TTC549 (cell line): Measurements from ENCODE around the gene ST6GALNAC6.
"Not testable (repeated sequence)": the region's sequence is repeated elsewhere in the genome, so short reads cannot be mapped to it uniquely, and the experiment has no call there.

Experiments used
- FAIRE-seq: peaks from 2 replicates; lab custom pipeline; 2012; peaks lifted over from hg19 to GRCh38; lab: Jason Lieb, UNC

Gene ST6GALNAC6

GRCh38 chr9:127892831-127893230 is 6.6 kb downstream of the ST6GALNAC6 start:
- FAIRE-seq = no peak

- FAIRE-seq = no peak
Measured at GRCh38 chr9:127890053-127890452, 9.3 kb downstream of the ST6GALNAC6 start.

- no peak for FAIRE-seq
Measured at GRCh38 chr9:127887792-127888191, 11.6 kb downstream of the ST6GALNAC6 start.

DNA sequence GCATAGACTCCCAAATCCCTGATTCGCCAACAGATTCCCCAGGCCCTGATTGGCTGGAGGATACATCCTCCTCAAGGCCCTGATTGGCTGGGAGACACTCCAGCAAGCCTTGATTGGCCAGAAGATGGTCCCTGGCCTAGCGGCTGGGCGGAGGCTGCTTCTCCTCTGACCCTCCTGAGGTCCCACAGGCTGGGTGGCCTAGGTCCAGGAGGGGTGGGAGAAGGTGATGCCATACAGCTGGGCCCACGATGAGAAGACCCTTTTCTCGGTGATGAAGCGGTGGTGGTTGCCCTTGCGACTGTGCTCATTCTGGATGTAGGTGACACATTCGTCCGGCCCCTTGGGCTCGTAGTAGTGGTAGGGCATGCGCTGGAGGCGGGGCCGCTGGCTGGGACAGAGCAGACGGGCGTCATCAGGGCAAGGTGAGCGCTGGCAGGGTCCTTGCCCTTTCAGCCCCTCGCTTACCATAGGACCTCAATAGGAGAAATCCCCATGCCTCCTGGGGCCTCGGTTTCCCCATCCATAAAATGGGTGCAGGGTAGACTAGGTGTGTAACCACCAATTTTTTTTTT is 12.9 kb downstream of the ST6GALNAC6 start:
- FAIRE-seq = no peak

DNA sequence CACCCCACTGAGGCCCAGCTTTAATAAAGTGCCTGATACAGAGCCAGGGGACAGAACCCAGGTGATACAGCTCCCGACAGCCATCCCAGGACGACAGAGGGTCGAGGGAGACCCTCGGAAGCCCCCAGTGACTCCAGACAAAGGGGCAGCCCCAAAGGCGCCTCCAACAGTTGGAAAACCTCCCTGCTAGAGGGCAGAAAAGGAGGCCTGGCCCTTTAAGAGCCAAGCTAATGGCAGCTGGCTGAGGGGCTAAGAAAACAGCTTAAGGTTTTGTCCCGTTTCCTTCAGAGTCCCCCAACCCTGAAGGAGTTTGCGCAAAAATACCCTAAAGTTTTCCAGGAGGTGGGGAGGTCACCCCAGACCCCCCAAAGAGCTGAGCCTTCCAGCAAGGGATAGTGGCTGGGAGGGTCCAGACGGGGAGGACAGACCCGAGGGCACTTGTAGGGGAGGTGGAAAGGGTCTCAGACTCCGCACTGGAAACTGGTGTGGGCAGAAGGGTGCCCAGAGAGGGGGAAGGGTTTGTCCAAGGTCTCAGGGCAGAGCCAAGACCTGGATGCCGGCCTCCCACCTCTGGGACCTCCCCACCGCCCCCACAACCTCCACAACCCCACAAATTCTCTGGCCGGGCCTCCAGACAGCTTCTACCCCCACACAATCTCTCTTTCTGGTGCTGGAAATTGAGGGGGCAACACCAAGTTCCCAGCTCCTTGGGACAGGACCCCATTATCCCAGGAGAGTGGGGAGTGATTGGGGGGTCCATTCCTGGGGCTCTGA is 13.7 kb downstream of the ST6GALNAC6 start:
- no peak for FAIRE-seq

- no peak for FAIRE-seq
Measured at GRCh38 chr9:127884976-127885490, 14.4 kb downstream of the ST6GALNAC6 start.

DNA sequence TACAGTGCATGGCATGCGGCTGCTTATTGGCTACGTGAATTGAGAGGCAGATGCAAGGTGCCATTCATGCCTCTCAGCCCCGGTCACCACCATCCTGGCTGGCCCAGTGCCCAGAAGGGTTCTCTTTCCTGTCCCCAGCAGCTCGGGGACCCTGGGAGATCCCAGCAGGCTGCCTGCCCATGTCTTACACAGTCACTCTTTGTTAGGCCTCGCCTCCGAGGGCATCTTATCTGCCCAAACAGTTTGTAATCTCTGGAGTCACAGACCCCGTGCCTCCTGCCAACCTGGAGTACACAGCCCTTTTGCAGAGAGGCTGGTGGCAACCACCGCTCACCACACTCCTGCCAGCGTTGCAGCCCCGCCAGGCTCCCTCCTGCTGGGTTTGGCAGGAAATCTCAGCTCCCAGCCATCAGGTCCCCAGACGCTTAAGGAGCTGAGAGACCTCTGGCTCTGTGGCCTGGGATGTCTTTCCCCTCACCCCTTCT is 14.9 kb downstream of the ST6GALNAC6 start:
- no peak for FAIRE-seq

GRCh38 chr9:127883959-127884358 is 15.4 kb downstream of the ST6GALNAC6 start:
- FAIRE-seq = no peak

DNA sequence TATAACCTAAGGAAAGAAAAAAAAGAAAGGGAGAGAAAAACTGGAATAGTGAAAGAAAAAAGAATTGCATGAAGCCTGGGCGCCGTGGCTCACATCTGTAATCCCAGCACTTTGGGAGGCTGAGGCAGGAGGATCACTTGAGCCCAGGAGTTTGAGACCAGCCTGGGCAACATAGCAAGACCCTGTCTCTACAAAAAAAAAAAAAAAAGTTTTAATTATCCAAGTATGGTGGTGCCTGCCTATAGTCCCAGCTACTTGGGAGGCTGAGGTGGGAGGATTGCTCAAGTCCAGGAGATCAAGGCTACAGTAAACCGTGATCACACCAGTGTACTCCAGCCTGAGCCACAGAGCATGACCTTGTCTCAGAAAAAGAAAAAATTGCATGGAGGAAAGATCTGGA is 17.7 kb downstream of the ST6GALNAC6 start:
- FAIRE-seq = not testable (repeated sequence)

GRCh38 chr9:127880143-127880542 is 19.3 kb downstream of the ST6GALNAC6 start:
- FAIRE-seq = no peak

DNA sequence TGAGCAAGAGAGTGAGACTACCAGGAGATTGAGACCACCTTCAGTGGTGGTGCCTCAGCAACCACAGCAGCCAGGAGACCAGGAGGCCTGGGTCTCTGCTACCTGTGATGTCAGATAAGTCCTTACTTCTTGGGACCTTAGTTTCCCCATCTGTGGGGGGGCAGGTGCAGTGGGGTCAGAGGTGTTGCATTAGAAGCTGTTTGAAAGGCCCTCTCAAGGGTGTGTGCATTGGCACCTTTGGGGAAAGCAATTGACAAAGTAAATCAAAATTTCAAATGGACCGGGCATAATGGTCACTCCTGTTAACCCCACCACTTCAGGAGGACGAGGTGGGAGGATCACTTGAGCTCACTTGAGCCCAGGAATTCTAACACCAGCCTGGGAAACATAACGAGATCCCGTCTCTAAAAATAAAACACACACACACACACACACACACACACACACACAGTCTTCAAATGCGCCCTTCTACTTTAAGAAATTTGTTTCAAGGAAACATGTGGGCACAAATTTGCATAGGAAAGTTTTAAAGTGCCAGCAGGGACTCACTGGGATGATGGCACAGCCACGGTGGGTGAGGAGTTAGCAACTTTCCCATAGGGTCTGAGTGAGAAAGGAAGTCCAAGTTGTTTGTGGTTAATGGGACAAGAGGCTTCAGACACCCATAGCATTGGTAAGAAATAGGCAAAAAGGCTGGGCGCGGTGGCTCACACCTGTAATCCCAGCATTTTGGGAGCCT is 20.6 kb downstream of the ST6GALNAC6 start:
- FAIRE-seq = no peak

GRCh38 chr9:127878001-127878651 is 21.3 kb downstream of the ST6GALNAC6 start:
- no peak for FAIRE-seq

- no peak for FAIRE-seq
Measured at GRCh38 chr9:127877566-127877998, 21.8 kb downstream of the ST6GALNAC6 start, which contains the start of gene AK1. Gene AK1 (minus strand): TSS chr9:127877675. CDS start chr9:127874617, 3,058 bp downstream.

GRCh38 chr9:127876764-127877562 is 22.4 kb downstream of the ST6GALNAC6 start:
- no peak for FAIRE-seq

- FAIRE-seq = no peak
Measured at GRCh38 chr9:127876026-127876763, 23.2 kb downstream of the ST6GALNAC6 start.

DNA sequence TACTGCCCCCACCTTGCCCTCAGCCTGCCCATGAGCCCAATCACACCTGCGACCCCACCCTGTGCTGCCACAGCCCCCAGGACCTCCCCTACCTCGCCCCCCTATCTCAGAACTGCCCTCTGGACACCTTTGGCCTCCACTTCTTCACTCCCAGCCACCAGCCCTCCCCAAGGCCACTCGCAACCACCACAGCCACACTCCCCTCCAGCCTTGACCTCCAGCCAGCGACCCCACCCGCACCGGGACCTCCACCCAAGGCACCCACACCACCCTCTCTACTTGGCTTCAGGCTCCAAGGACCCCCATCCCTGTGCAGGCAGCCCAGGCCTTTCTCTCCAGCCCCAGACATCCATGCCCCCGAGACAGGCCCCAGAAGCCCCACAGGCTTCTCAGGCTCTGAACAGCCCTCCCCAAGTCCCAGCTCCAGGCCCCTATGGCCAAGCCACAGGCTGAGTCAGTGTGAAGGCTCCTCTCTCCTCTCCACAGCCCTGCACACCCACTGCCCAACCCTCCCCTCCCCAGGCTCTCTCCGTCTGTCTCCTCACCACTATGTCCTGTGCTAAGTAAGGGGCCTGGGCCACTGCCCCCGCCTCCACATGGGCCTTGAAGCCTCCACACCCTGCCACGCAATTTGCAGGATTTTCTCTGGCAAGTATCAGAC is 24.0 kb downstream of the ST6GALNAC6 start:
- no peak for FAIRE-seq

DNA sequence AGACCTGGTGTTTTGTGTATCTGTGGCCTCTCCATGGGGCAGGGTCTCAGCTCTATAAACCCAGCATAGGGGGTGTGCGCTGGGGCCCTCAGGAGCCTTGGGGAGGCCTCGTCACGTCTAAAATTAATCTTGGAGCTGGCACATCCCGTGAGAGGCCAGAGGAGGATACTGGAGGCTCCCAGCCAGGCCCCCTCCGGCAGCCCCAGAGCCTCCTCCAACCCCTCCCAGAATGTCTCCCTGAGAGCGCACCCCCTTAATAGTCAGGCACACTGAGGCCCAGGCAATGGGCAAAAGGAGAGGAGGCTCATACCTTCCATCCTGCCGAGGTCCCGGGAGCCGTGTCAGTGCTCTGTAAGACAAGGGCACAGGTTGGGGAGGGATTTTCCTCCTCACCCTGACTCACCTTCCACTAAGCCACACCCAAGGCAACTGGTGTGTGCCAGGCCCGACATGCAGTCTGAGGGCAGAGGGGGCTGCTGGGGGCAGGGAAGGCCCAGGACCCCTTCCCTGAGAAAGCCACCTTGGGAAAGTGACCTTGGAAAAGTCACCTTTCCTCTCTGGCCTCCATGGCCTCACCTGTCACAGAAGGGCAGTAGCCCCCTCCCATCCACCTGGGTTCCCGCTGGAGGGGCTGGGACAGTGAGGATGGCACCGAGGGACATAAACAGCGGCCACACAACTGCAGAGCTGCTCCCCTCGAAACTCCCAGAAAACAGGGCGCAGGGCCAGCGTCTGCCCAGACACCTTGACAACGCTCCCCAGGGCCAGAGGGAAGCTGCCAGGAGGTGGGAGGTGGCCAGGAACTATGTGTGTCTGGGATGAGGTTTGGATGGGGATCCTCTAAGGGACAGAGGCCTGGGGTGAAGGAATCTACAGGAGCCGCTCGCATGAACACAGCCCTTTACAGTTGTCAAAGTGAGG is 24.8 kb downstream of the ST6GALNAC6 start:
- no peak for FAIRE-seq

DNA sequence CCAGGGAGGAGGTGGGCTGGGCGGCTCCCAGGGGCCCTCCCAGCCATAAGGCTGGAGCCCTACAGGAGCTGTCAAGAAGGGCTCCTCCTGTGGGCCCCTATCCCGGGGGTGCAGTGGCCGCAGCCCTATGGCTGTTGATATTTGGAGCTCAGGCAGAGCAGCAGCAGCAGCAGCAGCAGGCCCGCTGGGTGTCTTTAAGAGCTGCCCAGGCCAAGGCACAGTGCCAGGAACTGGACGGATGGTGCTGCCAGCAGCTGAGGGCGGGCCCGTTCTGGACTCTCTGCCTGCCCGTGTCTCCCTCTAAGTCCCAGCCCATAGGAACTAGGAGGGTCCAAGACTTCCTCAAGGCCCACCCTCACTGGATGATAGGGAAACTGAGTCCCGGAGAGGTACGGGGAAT is 25.5 kb downstream of the ST6GALNAC6 start:
- FAIRE-seq = no peak

GRCh38 chr9:127873223-127873691 is 26.1 kb downstream of the ST6GALNAC6 start:
- no peak for FAIRE-seq
